GM18526 (cell line): Measurements from ENCODE around the gene CAMK2D.

ENCODE experiments used
- POLR2A ChIP-seq: IDR thresholded peaks from 3 replicates; pipeline ENCODE4 v1.6.1; 2011; ENCODE audit not compliant: insufficient read length; ENCODE audit errors: extremely low read depth

The CAMK2D gene

GRCh38 chr4:113637823-113638561 is 123.5 kb downstream of the CAMK2D start:
- TF ChIP-seq POLR2A, result no peak

- TF ChIP-seq POLR2A, result no peak
Observed at GRCh38 chr4:113637363-113637762, 124.2 kb downstream of the CAMK2D start.

GRCh38 chr4:113636877-113637276 is 124.7 kb downstream of the CAMK2D start:
- TF ChIP-seq POLR2A, result no peak

GRCh38 chr4:113636438-113636818 is 125.1 kb downstream of the CAMK2D start:
- TF ChIP-seq POLR2A, result no peak

- TF ChIP-seq POLR2A, result no peak
Observed at GRCh38 chr4:113635739-113636437, 125.7 kb downstream of the CAMK2D start.

GRCh38 chr4:113634081-113634969 is 127.2 kb downstream of the CAMK2D start:
- TF ChIP-seq POLR2A, result no peak

GRCh38 chr4:113633467-113633866 is 128.1 kb downstream of the CAMK2D start:
- no peak for TF ChIP-seq POLR2A

- TF ChIP-seq POLR2A, result no peak
Observed at GRCh38 chr4:113628711-113629110, 132.8 kb downstream of the CAMK2D start.

GRCh38 chr4:113627321-113627720 is 134.2 kb downstream of the CAMK2D start:
- no peak for TF ChIP-seq POLR2A

GRCh38 chr4:113625902-113626301 is 135.6 kb downstream of the CAMK2D start:
- TF ChIP-seq POLR2A, result no peak

GRCh38 chr4:113623274-113623894 is 138.2 kb downstream of the CAMK2D start:
- TF ChIP-seq POLR2A, result no peak

- TF ChIP-seq POLR2A, result no peak
Observed at GRCh38 chr4:113621633-113622032, 139.9 kb downstream of the CAMK2D start.

- no peak for TF ChIP-seq POLR2A
Observed at GRCh38 chr4:113620032-113620431, 141.5 kb downstream of the CAMK2D start.

- TF ChIP-seq POLR2A, result no peak
Observed at GRCh38 chr4:113619526-113619925, 142.0 kb downstream of the CAMK2D start.

GRCh38 chr4:113618205-113618604 is 143.3 kb downstream of the CAMK2D start:
- TF ChIP-seq POLR2A, result no peak
